ENCODE data around the gene TBC1D8.

- TF ChIP-seq ZNF274 (IDR thresholded peaks at IDR 0.05; ENCODE audit: low read depth, low read length) = no peak
- no peak for TF ChIP-seq YY1 (IDR thresholded peaks at IDR 0.05; ENCODE audit: insufficient read depth, insufficient read length)
These were observed 168.0 kb downstream of the TBC1D8 start for GRCh38 chr2:100983201-100983600.

All from NT2/D1 (cell line).